HepG2 (cell line): Measurements from ENCODE around the gene ZNF225. TPM values are rescaled to one million over a fixed set of nuclear protein-coding genes. Genes with fewer than 3 reads are reported as not detected.
A peak's percentile ranks its signal among the peaks of the same experiment; 100 is the strongest.

Source experiments
- ELF1 ChIP-seq: sonication (generic); formaldehyde crosslinking; IDR thresholded peaks from 2 replicates; pipeline ENCODE4 v1.4.0; 2020; ENCODE audit warnings: missing genetic modification reagents
- FOXP4 ChIP-seq: sonication (generic); formaldehyde crosslinking; IDR thresholded peaks from 2 replicates; pipeline ENCODE4 v1.4.0; 2020; ENCODE audit warnings: missing genetic modification reagents
- HNF4A ChIP-seq: sonication (generic); formaldehyde crosslinking; IDR thresholded peaks from 2 replicates; pipeline ENCODE4 v1.4.0; 2020; ENCODE audit warnings: missing genetic modification reagents
- JUND ChIP-seq: sonication (generic); formaldehyde crosslinking; IDR thresholded peaks from 2 replicates; pipeline ENCODE4 v1.8.0; 2022; ENCODE audit warnings: mild to moderate bottlenecking, missing genetic modification reagents
- NR2C2 ChIP-seq: sonication (generic); formaldehyde crosslinking; IDR thresholded peaks from 2 replicates; pipeline ENCODE4 v1.4.0; 2020; ENCODE audit warnings: missing genetic modification reagents, mild to moderate bottlenecking, moderate library complexity, borderline replicate concordance
- PBX3 ChIP-seq: sonication (generic); formaldehyde crosslinking; IDR thresholded peaks from 2 replicates; pipeline ENCODE4 v1.8.1; 2023; ENCODE audit warnings: missing genetic modification reagents, inconsistent platforms, borderline replicate concordance
- XBP1 ChIP-seq: sonication (generic); formaldehyde crosslinking; IDR thresholded peaks from 2 replicates; pipeline ENCODE4 v1.5.0; 2020; ENCODE audit warnings: missing genetic modification reagents
- YEATS2 ChIP-seq: sonication (generic); formaldehyde crosslinking; IDR thresholded peaks from 2 replicates; pipeline ENCODE4 v1.4.0; 2020; ENCODE audit warnings: missing genetic modification reagents, borderline replicate concordance
- ZBTB44 ChIP-seq: sonication (generic); formaldehyde crosslinking; IDR thresholded peaks from 2 replicates; pipeline ENCODE4 v1.4.0; 2020; ENCODE audit warnings: missing genetic modification reagents
- ZBTB49 ChIP-seq: sonication (generic); formaldehyde crosslinking; IDR thresholded peaks from 2 replicates; pipeline ENCODE4 v1.4.0; 2020; ENCODE audit warnings: missing genetic modification reagents, borderline replicate concordance
- ZFY ChIP-seq: sonication (generic); formaldehyde crosslinking; IDR thresholded peaks from 2 replicates; pipeline ENCODE4 v1.4.0; 2020; ENCODE audit warnings: missing genetic modification reagents
- ZNF30 ChIP-seq: sonication (generic); formaldehyde crosslinking; IDR thresholded peaks from 2 replicates; pipeline ENCODE4 v1.5.0; 2020; ENCODE audit warnings: mild to moderate bottlenecking, missing genetic modification reagents
- ZNF33B ChIP-seq: sonication (generic); formaldehyde crosslinking; IDR thresholded peaks from 2 replicates; pipeline ENCODE4 v1.5.1; 2020; ENCODE audit warnings: mild to moderate bottlenecking, missing genetic modification reagents
- ZNF431 ChIP-seq: sonication (generic); formaldehyde crosslinking; IDR thresholded peaks from 2 replicates; pipeline ENCODE4 v1.9.0; 2022; ENCODE audit warnings: missing genetic modification reagents, low read depth, mild to moderate bottlenecking, borderline replicate concordance
- ZNF557 ChIP-seq: sonication (generic); formaldehyde crosslinking; IDR thresholded peaks from 2 replicates; pipeline ENCODE4 v1.4.0; 2020; ENCODE audit warnings: missing genetic modification reagents
- ZSCAN12 ChIP-seq: sonication (generic); formaldehyde crosslinking; IDR thresholded peaks from 2 replicates; pipeline ENCODE4 v1.9.0; 2021; ENCODE audit warnings: mild to moderate bottlenecking, missing genetic modification reagents
- polyA plus RNA-seq, 8 experiments: library from polyadenylated mRNA; depleted of rRNA in 3 of 8; stranded (reverse) in 7 of 8; unstranded in 1 of 8; fragments of >200 nt; fragmentation: Illumina TruSeq in 4 of 8; extraction: Trizol in 4 of 8; gene quantifications; 2 replicates each; pipeline versions ENCODE4 v1.2.1 to v1.2.3, GENCODE V29; 2011 to 2016; ENCODE audit warnings: low read depth in 4 of 8, missing spikeins in 1 of 8, mixed read lengths in 1 of 8; ENCODE audit not compliant: insufficient read depth in 1 of 8
- total RNA-seq, 5 experiments: library from RNA; depleted of rRNA; stranded (reverse); fragments of >200 nt; fragmentation: Illumina TruSeq; extraction: Trizol; gene quantifications; 2 replicates each; pipeline ENCODE4 v1.2.3, GENCODE V29; 2016; ENCODE audit warnings: low read depth in 1 of 5
- TF ChIP-seq, protein P1 (sequence below): sonication (generic); formaldehyde crosslinking; IDR thresholded peaks from 2 replicates; pipeline ENCODE4 v1.4.0; 2020; ENCODE audit warnings: mild to moderate bottlenecking, missing genetic modification reagents

The ZNF225 gene
- total and polyA plus RNA-seq, 2 of the 13 experiments (the other 11 are each of a cell fraction or from before 2014, with no cell fraction given) = 0.87 to 3.3 TPM

DNA sequence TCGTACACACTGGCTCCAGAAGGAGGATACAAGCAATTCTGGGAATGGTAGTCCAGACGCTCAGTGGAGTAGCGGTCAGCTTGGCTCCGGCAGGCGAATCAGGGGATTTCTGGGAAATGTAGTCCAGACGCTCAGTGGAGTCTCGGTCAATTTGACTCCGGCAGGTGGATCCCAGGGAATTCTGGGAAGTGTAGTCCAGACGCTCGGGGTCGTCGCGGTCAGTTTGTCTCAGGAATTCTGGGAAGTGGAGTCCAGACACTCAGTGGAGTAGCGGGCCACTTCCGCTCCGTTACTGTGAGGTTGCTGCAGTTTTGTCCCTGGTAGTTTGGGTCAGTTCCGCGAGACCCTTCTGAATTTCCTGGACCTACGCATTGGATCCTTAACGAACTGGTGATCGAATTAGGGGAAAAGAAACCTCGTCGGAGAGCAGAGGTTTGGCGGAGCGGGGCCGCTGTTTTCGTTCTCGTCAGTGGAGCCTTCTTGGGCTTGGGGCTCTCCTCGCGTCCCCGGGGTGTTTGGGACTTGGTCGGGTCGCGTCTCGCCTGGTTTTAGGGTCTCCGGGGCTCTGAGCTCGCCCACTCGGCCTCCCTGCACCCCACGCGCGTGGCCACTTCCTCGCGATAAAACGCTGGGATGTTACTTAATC is at the start of gene ZNF225 (continued):
- TF ChIP-seq ZBTB44 (CRISPR knock-in tag) (no peak), ZSCAN12 (no peak), ZNF557 (CRISPR knock-in tag) (no peak), ZBTB49 (CRISPR knock-in tag) (no peak), YEATS2 (peak; percentile 77; the same call in 1 of the 2 replicates), ELF1 (CRISPR knock-in tag) (peak; percentile 96), JUND (CRISPR knock-in tag) (no peak), ZNF431 (CRISPR knock-in tag) (no peak), NR2C2 (CRISPR knock-in tag) (peak; percentile 99), FOXP4 (peak; percentile 53), ZFY (CRISPR knock-in tag) (peak; percentile 77), HNF4A (CRISPR knock-in tag) (peak; percentile 26; the same call in 1 of the 2 replicates), XBP1 (CRISPR knock-in tag) (no peak), ZNF33B (CRISPR knock-in tag) (0 out of 2 replicates have a peak, but pooled peaks have one; percentile 48), ZNF30 (CRISPR knock-in tag) (no peak), PBX3 (CRISPR knock-in tag) (no peak)
- TF ChIP-seq, protein P1, sequence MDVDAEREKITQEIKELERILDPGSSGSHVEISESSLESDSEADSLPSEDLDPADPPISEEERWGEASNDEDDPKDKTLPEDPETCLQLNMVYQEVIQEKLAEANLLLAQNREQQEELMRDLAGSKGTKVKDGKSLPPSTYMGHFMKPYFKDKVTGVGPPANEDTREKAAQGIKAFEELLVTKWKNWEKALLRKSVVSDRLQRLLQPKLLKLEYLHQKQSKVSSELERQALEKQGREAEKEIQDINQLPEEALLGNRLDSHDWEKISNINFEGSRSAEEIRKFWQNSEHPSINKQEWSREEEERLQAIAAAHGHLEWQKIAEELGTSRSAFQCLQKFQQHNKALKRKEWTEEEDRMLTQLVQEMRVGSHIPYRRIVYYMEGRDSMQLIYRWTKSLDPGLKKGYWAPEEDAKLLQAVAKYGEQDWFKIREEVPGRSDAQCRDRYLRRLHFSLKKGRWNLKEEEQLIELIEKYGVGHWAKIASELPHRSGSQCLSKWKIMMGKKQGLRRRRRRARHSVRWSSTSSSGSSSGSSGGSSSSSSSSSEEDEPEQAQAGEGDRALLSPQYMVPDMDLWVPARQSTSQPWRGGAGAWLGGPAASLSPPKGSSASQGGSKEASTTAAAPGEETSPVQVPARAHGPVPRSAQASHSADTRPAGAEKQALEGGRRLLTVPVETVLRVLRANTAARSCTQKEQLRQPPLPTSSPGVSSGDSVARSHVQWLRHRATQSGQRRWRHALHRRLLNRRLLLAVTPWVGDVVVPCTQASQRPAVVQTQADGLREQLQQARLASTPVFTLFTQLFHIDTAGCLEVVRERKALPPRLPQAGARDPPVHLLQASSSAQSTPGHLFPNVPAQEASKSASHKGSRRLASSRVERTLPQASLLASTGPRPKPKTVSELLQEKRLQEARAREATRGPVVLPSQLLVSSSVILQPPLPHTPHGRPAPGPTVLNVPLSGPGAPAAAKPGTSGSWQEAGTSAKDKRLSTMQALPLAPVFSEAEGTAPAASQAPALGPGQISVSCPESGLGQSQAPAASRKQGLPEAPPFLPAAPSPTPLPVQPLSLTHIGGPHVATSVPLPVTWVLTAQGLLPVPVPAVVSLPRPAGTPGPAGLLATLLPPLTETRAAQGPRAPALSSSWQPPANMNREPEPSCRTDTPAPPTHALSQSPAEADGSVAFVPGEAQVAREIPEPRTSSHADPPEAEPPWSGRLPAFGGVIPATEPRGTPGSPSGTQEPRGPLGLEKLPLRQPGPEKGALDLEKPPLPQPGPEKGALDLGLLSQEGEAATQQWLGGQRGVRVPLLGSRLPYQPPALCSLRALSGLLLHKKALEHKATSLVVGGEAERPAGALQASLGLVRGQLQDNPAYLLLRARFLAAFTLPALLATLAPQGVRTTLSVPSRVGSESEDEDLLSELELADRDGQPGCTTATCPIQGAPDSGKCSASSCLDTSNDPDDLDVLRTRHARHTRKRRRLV (CRISPR knock-in tag) = peak; percentile 77; the same call in 1 of the 2 replicates
